HEK293 (cell line): Measurements from ENCODE around the gene PSAPL1.

ENCODE experiments used
- SETDB1 ChIP-seq: IDR thresholded peaks from one replicate; pipeline ENCODE4 v1.6.1; 2017; ENCODE audit warnings: mild to moderate bottlenecking, low read length, moderate library complexity, mixed read lengths; ENCODE audit not compliant: insufficient read length
- ZBTB1 ChIP-seq: fragments of 450-650 bp; formaldehyde crosslinking; IDR thresholded peaks from 2 replicates; pipeline ENCODE4 v1.5.1; 2016; ENCODE audit warnings: missing biosample characterization, missing genetic modification characterization
- ZNF335 ChIP-seq: fragments of 450-650 bp; formaldehyde crosslinking; conservative IDR thresholded peaks from 2 replicates; pipeline ENCODE4 v1.5.1; 2016; ENCODE audit warnings: missing biosample characterization, missing genetic modification characterization
- ZNF558 ChIP-seq: fragments of 450-650 bp; formaldehyde crosslinking; IDR thresholded peaks from 2 replicates; pipeline ENCODE4 v1.5.1; 2016; ENCODE audit warnings: missing biosample characterization, missing genetic modification characterization
- ZNF785 ChIP-seq: fragments of 450-650 bp; formaldehyde crosslinking; IDR thresholded peaks from 2 replicates; pipeline ENCODE4 v1.5.1; 2016; ENCODE audit warnings: missing biosample characterization, missing genetic modification characterization
- TF ChIP-seq, protein P1 (sequence below): fragments of 450-650 bp; formaldehyde crosslinking; IDR thresholded peaks from 2 replicates; pipeline ENCODE4 v1.5.1; 2016; ENCODE audit warnings: missing biosample characterization, missing genetic modification characterization
- TF ChIP-seq, protein P2 (sequence below): fragments of 450-650 bp; formaldehyde crosslinking; IDR thresholded peaks from 2 replicates; pipeline ENCODE4 v1.5.1; 2016; ENCODE audit warnings: missing biosample characterization, missing genetic modification characterization
- TF ChIP-seq, protein P3 (sequence below): fragments of 450-650 bp; formaldehyde crosslinking; IDR thresholded peaks from 2 replicates; pipeline ENCODE4 v1.5.1; 2016; ENCODE audit warnings: missing biosample characterization, missing genetic modification characterization
- TF ChIP-seq, protein P4 (sequence below): fragments of 450-650 bp; formaldehyde crosslinking; IDR thresholded peaks from 2 replicates; pipeline ENCODE4 v1.5.1; 2016; ENCODE audit warnings: missing biosample characterization, missing genetic modification characterization

DNA sequence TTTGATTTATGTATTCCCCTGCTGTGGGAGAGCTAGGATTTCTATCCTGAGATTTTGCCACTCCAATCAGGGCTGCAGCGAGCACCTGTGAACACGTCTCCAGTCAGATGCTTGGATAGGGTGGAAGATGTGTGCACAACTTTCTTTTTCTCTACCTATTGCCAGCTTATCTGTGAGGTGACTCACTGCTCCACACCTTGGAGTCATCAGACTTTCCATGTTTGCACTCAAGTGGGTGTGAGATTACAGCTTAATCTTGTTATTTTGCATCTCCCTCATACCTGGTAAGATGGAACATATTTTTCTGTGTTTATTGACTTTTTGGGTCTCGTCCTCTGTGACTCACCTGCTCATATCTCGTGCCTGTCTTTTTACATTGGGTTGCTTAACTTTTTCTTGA lies 32.2 kb downstream of the PSAPL1 start:
- TF ChIP-seq ZBTB1 (tag by site-specific recombination) (no peak), ZNF785 (no peak), ZNF335 (tag by site-specific recombination) (no peak), ZNF558 (tag by site-specific recombination) (no peak), SETDB1 (no peak)
- TF ChIP-seq, protein P1, sequence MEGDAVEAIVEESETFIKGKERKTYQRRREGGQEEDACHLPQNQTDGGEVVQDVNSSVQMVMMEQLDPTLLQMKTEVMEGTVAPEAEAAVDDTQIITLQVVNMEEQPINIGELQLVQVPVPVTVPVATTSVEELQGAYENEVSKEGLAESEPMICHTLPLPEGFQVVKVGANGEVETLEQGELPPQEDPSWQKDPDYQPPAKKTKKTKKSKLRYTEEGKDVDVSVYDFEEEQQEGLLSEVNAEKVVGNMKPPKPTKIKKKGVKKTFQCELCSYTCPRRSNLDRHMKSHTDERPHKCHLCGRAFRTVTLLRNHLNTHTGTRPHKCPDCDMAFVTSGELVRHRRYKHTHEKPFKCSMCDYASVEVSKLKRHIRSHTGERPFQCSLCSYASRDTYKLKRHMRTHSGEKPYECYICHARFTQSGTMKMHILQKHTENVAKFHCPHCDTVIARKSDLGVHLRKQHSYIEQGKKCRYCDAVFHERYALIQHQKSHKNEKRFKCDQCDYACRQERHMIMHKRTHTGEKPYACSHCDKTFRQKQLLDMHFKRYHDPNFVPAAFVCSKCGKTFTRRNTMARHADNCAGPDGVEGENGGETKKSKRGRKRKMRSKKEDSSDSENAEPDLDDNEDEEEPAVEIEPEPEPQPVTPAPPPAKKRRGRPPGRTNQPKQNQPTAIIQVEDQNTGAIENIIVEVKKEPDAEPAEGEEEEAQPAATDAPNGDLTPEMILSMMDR: no peak
- TF ChIP-seq, protein P2, sequence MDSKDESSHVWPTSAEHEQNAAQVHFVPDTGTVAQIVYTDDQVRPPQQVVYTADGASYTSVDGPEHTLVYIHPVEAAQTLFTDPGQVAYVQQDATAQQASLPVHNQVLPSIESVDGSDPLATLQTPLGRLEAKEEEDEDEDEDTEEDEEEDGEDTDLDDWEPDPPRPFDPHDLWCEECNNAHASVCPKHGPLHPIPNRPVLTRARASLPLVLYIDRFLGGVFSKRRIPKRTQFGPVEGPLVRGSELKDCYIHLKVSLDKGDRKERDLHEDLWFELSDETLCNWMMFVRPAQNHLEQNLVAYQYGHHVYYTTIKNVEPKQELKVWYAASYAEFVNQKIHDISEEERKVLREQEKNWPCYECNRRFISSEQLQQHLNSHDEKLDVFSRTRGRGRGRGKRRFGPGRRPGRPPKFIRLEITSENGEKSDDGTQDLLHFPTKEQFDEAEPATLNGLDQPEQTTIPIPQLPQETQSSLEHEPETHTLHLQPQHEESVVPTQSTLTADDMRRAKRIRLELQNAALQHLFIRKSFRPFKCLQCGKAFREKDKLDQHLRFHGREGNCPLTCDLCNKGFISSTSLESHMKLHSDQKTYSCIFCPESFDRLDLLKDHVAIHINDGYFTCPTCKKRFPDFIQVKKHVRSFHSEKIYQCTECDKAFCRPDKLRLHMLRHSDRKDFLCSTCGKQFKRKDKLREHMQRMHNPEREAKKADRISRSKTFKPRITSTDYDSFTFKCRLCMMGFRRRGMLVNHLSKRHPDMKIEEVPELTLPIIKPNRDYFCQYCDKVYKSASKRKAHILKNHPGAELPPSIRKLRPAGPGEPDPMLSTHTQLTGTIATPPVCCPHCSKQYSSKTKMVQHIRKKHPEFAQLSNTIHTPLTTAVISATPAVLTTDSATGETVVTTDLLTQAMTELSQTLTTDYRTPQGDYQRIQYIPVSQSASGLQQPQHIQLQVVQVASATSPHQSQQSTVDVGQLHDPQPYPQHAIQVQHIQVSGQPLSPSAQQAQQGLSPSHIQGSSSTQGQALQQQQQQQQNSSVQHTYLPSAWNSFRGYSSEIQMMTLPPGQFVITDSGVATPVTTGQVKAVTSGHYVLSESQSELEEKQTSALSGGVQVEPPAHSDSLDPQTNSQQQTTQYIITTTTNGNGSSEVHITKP (tag by site-specific recombination): no peak
- TF ChIP-seq, protein P3, sequence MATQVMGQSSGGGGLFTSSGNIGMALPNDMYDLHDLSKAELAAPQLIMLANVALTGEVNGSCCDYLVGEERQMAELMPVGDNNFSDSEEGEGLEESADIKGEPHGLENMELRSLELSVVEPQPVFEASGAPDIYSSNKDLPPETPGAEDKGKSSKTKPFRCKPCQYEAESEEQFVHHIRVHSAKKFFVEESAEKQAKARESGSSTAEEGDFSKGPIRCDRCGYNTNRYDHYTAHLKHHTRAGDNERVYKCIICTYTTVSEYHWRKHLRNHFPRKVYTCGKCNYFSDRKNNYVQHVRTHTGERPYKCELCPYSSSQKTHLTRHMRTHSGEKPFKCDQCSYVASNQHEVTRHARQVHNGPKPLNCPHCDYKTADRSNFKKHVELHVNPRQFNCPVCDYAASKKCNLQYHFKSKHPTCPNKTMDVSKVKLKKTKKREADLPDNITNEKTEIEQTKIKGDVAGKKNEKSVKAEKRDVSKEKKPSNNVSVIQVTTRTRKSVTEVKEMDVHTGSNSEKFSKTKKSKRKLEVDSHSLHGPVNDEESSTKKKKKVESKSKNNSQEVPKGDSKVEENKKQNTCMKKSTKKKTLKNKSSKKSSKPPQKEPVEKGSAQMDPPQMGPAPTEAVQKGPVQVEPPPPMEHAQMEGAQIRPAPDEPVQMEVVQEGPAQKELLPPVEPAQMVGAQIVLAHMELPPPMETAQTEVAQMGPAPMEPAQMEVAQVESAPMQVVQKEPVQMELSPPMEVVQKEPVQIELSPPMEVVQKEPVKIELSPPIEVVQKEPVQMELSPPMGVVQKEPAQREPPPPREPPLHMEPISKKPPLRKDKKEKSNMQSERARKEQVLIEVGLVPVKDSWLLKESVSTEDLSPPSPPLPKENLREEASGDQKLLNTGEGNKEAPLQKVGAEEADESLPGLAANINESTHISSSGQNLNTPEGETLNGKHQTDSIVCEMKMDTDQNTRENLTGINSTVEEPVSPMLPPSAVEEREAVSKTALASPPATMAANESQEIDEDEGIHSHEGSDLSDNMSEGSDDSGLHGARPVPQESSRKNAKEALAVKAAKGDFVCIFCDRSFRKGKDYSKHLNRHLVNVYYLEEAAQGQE (tag by site-specific recombination): no peak
- TF ChIP-seq, protein P4, sequence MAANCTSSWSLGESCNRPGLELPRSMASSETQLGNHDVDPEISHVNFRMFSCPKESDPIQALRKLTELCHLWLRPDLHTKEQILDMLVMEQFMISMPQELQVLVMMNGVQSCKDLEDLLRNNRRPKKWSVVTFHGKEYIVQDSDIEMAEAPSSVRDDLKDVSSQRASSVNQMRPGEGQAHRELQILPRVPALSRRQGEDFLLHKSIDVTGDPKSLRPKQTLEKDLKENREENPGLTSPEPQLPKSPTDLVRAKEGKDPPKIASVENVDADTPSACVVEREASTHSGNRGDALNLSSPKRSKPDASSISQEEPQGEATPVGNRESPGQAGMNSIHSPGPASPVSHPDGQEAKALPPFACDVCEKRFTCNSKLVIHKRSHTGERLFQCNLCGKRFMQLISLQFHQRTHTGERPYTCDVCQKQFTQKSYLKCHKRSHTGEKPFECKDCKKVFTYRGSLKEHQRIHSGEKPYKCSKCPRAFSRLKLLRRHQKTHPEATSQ: no peak
